WTC11 (cell line): ENCODE results near the gene S100PBP. TPM values are rescaled to one million over a fixed set of nuclear protein-coding genes. Genes with fewer than 3 reads are reported as not detected.

ENCODE experiments used
- ATAC-seq: fragments of 200-7000 bp; cut with Tn5 transposase; 2 replicates; pipeline ENCODE4 v1.10.0; 2021; ENCODE audit warnings: mild to moderate bottlenecking, moderate library complexity
- CTCF ChIA-PET: fragments of 300-600 bp; sonication (Branson Sonifier 250); formaldehyde crosslinking; loops from one replicate; lab custom pipeline; 2021; ENCODE audit warnings: antibody characterized with exemption; lab: Charles Lee
- POLR2A ChIA-PET: fragments of 350-600 bp; sonication (Branson Sonifier 250); formaldehyde crosslinking; loops from one replicate; lab custom pipeline; 2021; ENCODE audit warnings: antibody characterized with exemption; lab: Charles Lee
- DNase-seq: peaks from one replicate; pipeline ENCODE4 v3.0.0; 2021; ENCODE audit warnings: low spot score
- H3K27ac Mint-ChIP-seq: 2 replicates; pipeline ENCODE4 v1.8.0; 2021; ENCODE audit warnings: mixed read lengths
- H3K27me3 Mint-ChIP-seq: 2 replicates; pipeline ENCODE4 v1.8.0; 2021; ENCODE audit warnings: low read depth, mild to moderate bottlenecking, moderate library complexity, mixed read lengths
- H3K36me3 Mint-ChIP-seq: 2 replicates; pipeline ENCODE4 v1.8.0; 2021; ENCODE audit warnings: mixed read lengths
- H3K4me1 Mint-ChIP-seq: 2 replicates; pipeline ENCODE4 v1.8.0; 2022; ENCODE audit warnings: mixed read lengths
- H3K4me3 Mint-ChIP-seq: 2 replicates; pipeline ENCODE4 v1.8.0; 2021; ENCODE audit warnings: mild to moderate bottlenecking, moderate library complexity, mixed read lengths
- H3K9me3 Mint-ChIP-seq: 2 replicates; pipeline ENCODE4 v1.8.0; 2021; ENCODE audit warnings: mixed read lengths
- ESRRA ChIP-seq: sonication (generic); formaldehyde crosslinking; IDR thresholded peaks from 2 replicates; pipeline ENCODE4 v1.8.1; 2022; ENCODE audit warnings: mild to moderate bottlenecking, missing genetic modification reagents, borderline replicate concordance
- FOXJ3 ChIP-seq: sonication (generic); formaldehyde crosslinking; IDR thresholded peaks from 2 replicates; pipeline ENCODE4 v1.9.0; 2021; ENCODE audit warnings: missing genetic modification reagents, mild to moderate bottlenecking, borderline replicate concordance
- FOXK1 ChIP-seq: sonication (generic); formaldehyde crosslinking; IDR thresholded peaks from 2 replicates; pipeline ENCODE4 v1.8.0; 2022; ENCODE audit warnings: mild to moderate bottlenecking, moderate library complexity, missing genetic modification reagents
- MYBL2 ChIP-seq: sonication (generic); formaldehyde crosslinking; IDR thresholded peaks from 2 replicates; pipeline ENCODE4 v1.8.1; 2023; ENCODE audit warnings: mild to moderate bottlenecking, moderate library complexity, missing genetic modification reagents
- PRRX2 ChIP-seq: fragments of 250-450 bp; sonication (Bioruptor Pico); IDR thresholded peaks from 2 replicates; pipeline ENCODE4 v1.8.0; 2021; ENCODE audit warnings: mild to moderate bottlenecking
- SMAD4 ChIP-seq: sonication (generic); formaldehyde crosslinking; IDR thresholded peaks from 2 replicates; pipeline ENCODE4 v1.8.0; 2022; ENCODE audit warnings: mild to moderate bottlenecking, missing genetic modification reagents
- TCF7 ChIP-seq: sonication (generic); formaldehyde crosslinking; IDR thresholded peaks from 2 replicates; pipeline ENCODE4 v1.8.0; 2022; ENCODE audit warnings: mild to moderate bottlenecking, low read depth, missing genetic modification reagents, moderate library complexity
- TP53 ChIP-seq: sonication (generic); formaldehyde crosslinking; IDR thresholded peaks from 2 replicates; pipeline ENCODE4 v1.8.1; 2023; ENCODE audit warnings: mild to moderate bottlenecking, missing genetic modification reagents
- ZNF219 ChIP-seq: sonication (generic); formaldehyde crosslinking; IDR thresholded peaks from 2 replicates; pipeline ENCODE4 v1.8.0; 2023; ENCODE audit warnings: missing genetic modification reagents, mild to moderate bottlenecking, borderline replicate concordance
- ZNF263 ChIP-seq: sonication (generic); formaldehyde crosslinking; IDR thresholded peaks from 2 replicates; pipeline ENCODE4 v1.8.1; 2022; ENCODE audit warnings: low read depth, mild to moderate bottlenecking, moderate library complexity, missing genetic modification reagents
- ZNF317 ChIP-seq: sonication (generic); formaldehyde crosslinking; IDR thresholded peaks from 2 replicates; pipeline ENCODE4 v1.8.1; 2023; ENCODE audit warnings: low read depth, mild to moderate bottlenecking, moderate library complexity, missing genetic modification reagents, borderline replicate concordance
- ZNF396 ChIP-seq: fragments of 250-450 bp; sonication (Bioruptor Pico); IDR thresholded peaks from 2 replicates; pipeline ENCODE4 v1.8.0; 2021; ENCODE audit warnings: mild to moderate bottlenecking, moderate library complexity, borderline replicate concordance
- total RNA-seq: library from RNA; stranded (reverse); gene quantifications from 3 replicates; pipeline ENCODE4 v1.2.3, GENCODE V29; 2021
- TF ChIP-seq, protein P1 (sequence below): sonication (generic); formaldehyde crosslinking; IDR thresholded peaks from 2 replicates; pipeline ENCODE4 v1.8.1; 2022; ENCODE audit warnings: low read depth, mild to moderate bottlenecking, moderate library complexity, missing genetic modification reagents, borderline replicate concordance
- TF ChIP-seq, protein P2 (sequence below): sonication (generic); formaldehyde crosslinking; IDR thresholded peaks from 2 replicates; pipeline ENCODE4 v1.8.0; 2023; ENCODE audit warnings: missing genetic modification reagents
- TF ChIP-seq, protein P3 (sequence below): sonication (generic); formaldehyde crosslinking; IDR thresholded peaks from 2 replicates; pipeline ENCODE4 v1.8.0; 2023; ENCODE audit warnings: mild to moderate bottlenecking, missing genetic modification reagents
- TF ChIP-seq, protein P4 (sequence below): sonication (generic); formaldehyde crosslinking; IDR thresholded peaks from 2 replicates; pipeline ENCODE4 v1.8.0; 2022; ENCODE audit warnings: mild to moderate bottlenecking, missing genetic modification reagents
- TF ChIP-seq, protein P5 (sequence below): sonication (generic); formaldehyde crosslinking; IDR thresholded peaks from 2 replicates; pipeline ENCODE4 v1.8.1; 2022; ENCODE audit warnings: low read depth, missing genetic modification reagents, borderline replicate concordance
- TF ChIP-seq, protein P6 (sequence below): fragments of 250-450 bp; sonication (Bioruptor Pico); IDR thresholded peaks from 2 replicates; pipeline ENCODE4 v1.9.0; 2021; ENCODE audit warnings: mild to moderate bottlenecking
- TF ChIP-seq, protein P7 (sequence below): sonication (generic); formaldehyde crosslinking; IDR thresholded peaks from 2 replicates; pipeline ENCODE4 v1.8.1; 2023; ENCODE audit warnings: mild to moderate bottlenecking, missing genetic modification reagents, moderate library complexity

Gene S100PBP
- total RNA-seq, 1 experiment from 2014 or later, result 62.9 TPM

DNA sequence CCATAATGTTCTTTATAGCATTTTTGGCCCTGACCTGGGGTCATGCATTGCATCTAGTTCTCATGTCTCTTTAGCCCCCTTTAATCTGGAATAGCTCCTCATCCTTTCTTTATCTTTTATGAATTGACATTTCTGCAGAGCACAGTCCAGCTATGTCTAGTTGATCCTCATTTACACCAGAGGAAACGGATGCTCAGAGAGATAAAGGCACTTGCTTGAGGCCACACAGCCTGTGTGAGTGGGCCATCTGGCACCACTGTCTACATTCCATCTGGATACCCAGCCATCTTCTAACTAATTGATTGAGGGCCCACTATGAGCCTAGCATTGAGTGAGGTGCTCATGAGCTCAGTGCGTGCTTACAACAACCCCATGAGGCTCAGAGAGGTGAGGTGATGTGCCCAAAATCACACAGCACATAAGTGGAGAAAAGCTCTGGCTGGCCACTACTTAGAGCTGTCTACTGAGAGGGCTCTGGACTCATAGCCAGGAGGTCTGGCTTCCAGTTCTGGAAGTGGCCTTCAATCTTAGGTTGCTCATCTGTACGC lies 72.4 kb downstream of the S100PBP start (continued):
- TF ChIP-seq, protein P1, sequence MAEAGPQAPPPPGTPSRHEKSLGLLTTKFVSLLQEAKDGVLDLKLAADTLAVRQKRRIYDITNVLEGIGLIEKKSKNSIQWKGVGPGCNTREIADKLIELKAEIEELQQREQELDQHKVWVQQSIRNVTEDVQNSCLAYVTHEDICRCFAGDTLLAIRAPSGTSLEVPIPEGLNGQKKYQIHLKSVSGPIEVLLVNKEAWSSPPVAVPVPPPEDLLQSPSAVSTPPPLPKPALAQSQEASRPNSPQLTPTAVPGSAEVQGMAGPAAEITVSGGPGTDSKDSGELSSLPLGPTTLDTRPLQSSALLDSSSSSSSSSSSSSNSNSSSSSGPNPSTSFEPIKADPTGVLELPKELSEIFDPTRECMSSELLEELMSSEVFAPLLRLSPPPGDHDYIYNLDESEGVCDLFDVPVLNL (CRISPR knock-in tag), result no peak

DNA sequence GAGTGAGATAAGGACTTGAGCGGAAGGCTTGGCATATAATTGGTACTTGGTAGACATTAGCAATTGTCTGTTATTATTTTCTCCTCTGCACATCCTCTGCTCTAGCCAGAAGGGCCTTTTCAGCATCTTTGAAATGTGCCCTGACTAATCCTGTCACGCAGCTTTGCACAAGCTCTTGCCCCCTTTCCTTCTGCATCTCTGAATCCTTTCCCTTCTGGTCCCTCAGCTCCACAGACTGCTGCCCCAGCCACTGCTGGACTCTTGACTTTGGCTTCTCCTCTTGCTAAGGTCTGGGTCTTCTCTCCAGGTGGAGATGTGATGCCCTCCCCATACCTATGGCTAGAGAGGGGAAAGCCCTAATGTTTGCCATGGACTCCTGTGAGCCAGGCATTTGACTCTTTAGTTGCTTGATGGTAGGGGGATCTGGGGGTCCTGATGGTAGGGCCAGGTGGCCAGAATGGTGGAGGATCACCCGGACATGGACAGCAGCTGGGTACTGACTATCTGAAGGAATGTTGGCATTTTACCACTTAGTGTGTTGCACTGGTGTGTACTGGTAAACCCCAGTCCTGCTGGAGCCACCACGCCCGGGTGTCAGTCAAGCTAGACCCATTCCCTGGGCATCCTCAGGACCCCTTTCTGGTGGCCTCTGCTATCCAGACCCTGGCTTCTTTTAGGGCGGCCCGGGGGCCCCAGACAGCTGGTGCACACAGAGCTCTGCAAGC lies 73.2 kb downstream of the S100PBP start:
- Mint-ChIP-seq H3K27ac (no peak overlapping the region), H3K36me3 (no peaks in the 10 kb centered on the region)
- no peak for ATAC-seq
- TF ChIP-seq SMAD4 (no peak), ZNF317 (CRISPR knock-in tag) (no peak), ZNF396 (no peak), ZNF263 (CRISPR knock-in tag) (no peak), FOXJ3 (CRISPR knock-in tag) (no peak), FOXK1 (CRISPR knock-in tag) (no peak), TCF7 (CRISPR knock-in tag) (no peak), TP53 (CRISPR knock-in tag) (no peak), ZNF219 (no peak), MYBL2 (CRISPR knock-in tag) (no peak)
- TF ChIP-seq, protein P2, sequence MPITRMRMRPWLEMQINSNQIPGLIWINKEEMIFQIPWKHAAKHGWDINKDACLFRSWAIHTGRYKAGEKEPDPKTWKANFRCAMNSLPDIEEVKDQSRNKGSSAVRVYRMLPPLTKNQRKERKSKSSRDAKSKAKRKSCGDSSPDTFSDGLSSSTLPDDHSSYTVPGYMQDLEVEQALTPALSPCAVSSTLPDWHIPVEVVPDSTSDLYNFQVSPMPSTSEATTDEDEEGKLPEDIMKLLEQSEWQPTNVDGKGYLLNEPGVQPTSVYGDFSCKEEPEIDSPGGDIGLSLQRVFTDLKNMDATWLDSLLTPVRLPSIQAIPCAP (CRISPR knock-in tag), result no peak
- TF ChIP-seq, protein P3, sequence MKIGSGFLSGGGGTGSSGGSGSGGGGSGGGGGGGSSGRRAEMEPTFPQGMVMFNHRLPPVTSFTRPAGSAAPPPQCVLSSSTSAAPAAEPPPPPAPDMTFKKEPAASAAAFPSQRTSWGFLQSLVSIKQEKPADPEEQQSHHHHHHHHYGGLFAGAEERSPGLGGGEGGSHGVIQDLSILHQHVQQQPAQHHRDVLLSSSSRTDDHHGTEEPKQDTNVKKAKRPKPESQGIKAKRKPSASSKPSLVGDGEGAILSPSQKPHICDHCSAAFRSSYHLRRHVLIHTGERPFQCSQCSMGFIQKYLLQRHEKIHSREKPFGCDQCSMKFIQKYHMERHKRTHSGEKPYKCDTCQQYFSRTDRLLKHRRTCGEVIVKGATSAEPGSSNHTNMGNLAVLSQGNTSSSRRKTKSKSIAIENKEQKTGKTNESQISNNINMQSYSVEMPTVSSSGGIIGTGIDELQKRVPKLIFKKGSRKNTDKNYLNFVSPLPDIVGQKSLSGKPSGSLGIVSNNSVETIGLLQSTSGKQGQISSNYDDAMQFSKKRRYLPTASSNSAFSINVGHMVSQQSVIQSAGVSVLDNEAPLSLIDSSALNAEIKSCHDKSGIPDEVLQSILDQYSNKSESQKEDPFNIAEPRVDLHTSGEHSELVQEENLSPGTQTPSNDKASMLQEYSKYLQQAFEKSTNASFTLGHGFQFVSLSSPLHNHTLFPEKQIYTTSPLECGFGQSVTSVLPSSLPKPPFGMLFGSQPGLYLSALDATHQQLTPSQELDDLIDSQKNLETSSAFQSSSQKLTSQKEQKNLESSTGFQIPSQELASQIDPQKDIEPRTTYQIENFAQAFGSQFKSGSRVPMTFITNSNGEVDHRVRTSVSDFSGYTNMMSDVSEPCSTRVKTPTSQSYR (CRISPR knock-in tag), result no peak
- TF ChIP-seq, protein P4, sequence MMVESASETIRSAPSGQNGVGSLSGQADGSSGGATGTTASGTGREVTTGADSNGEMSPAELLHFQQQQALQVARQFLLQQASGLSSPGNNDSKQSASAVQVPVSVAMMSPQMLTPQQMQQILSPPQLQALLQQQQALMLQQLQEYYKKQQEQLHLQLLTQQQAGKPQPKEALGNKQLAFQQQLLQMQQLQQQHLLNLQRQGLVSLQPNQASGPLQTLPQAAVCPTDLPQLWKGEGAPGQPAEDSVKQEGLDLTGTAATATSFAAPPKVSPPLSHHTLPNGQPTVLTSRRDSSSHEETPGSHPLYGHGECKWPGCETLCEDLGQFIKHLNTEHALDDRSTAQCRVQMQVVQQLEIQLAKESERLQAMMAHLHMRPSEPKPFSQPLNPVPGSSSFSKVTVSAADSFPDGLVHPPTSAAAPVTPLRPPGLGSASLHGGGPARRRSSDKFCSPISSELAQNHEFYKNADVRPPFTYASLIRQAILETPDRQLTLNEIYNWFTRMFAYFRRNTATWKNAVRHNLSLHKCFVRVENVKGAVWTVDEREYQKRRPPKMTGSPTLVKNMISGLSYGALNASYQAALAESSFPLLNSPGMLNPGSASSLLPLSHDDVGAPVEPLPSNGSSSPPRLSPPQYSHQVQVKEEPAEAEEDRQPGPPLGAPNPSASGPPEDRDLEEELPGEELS, result no peak
- TF ChIP-seq, all 79 proteins: peak for 0
- Mint-ChIP-seq H3K4me1 (peaks cover 13% of the 10 kb centered on the region), H3K9me3 (peaks cover 7% of the 10 kb centered on the region), H3K4me3 (no peak overlapping the region), H3K27me3 (peaks cover 65% of the 10 kb centered on the region)
- ChIA-PET POLR2A (no interaction called here), CTCF (interaction anchor here (0.8 to 7.4 kb wide), 3 partner anchors 10 to 18 kb away, joined by 3 to 80 read pairs (median 4); no protein-coding TSS in a partner anchor)
- DNase-seq, result no peak

DNA sequence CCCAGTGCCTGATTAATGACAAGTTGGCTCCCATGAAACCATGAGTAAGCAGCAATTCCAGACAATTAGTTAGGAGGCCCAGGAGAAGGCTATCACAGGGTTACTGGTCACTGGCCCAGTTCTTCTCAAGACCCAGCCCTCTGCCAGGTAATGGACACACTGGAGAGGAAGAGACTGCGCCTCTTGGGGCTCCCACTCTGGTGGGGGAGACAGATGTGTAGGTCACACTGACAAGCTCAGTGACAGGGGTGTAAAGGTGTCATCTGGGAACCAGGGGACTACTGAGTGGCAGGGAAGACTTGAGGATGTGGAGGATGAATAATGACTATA lies 73.8 kb downstream of the S100PBP start:
- no peak overlapping the region; the same call in 1 of the 2 replicates for H3K4me3 Mint-ChIP-seq
- ATAC-seq (no peak), DNase-seq (no peak)
- CTCF ChIA-PET, result interaction anchor here (1.9 to 7.4 kb wide), 2 partner anchors 10 to 15 kb away, joined by 27 to 80 read pairs; no protein-coding TSS in a partner anchor
- H3K27me3 Mint-ChIP-seq, result peaks cover 63% of the 10 kb centered on the region
- H3K36me3 Mint-ChIP-seq, result no peaks in the 10 kb centered on the region
- H3K9me3 Mint-ChIP-seq, result peaks cover 7% of the 10 kb centered on the region
- H3K27ac Mint-ChIP-seq, result no peak overlapping the region
- POLR2A ChIA-PET, result no interaction called here
- peaks cover 13% of the 10 kb centered on the region for H3K4me1 Mint-ChIP-seq
- TF ChIP-seq, protein P5, sequence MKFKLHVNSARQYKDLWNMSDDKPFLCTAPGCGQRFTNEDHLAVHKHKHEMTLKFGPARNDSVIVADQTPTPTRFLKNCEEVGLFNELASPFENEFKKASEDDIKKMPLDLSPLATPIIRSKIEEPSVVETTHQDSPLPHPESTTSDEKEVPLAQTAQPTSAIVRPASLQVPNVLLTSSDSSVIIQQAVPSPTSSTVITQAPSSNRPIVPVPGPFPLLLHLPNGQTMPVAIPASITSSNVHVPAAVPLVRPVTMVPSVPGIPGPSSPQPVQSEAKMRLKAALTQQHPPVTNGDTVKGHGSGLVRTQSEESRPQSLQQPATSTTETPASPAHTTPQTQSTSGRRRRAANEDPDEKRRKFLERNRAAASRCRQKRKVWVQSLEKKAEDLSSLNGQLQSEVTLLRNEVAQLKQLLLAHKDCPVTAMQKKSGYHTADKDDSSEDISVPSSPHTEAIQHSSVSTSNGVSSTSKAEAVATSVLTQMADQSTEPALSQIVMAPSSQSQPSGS (CRISPR knock-in tag), result no peak
- TF ChIP-seq ZNF396 (no peak), MYBL2 (CRISPR knock-in tag) (no peak), ESRRA (CRISPR knock-in tag) (no peak), PRRX2 (no peak)
- TF ChIP-seq, protein P6, sequence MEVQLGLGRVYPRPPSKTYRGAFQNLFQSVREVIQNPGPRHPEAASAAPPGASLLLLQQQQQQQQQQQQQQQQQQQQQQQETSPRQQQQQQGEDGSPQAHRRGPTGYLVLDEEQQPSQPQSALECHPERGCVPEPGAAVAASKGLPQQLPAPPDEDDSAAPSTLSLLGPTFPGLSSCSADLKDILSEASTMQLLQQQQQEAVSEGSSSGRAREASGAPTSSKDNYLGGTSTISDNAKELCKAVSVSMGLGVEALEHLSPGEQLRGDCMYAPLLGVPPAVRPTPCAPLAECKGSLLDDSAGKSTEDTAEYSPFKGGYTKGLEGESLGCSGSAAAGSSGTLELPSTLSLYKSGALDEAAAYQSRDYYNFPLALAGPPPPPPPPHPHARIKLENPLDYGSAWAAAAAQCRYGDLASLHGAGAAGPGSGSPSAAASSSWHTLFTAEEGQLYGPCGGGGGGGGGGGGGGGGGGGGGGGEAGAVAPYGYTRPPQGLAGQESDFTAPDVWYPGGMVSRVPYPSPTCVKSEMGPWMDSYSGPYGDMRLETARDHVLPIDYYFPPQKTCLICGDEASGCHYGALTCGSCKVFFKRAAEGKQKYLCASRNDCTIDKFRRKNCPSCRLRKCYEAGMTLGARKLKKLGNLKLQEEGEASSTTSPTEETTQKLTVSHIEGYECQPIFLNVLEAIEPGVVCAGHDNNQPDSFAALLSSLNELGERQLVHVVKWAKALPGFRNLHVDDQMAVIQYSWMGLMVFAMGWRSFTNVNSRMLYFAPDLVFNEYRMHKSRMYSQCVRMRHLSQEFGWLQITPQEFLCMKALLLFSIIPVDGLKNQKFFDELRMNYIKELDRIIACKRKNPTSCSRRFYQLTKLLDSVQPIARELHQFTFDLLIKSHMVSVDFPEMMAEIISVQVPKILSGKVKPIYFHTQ, result no peak
- TF ChIP-seq, protein P7, sequence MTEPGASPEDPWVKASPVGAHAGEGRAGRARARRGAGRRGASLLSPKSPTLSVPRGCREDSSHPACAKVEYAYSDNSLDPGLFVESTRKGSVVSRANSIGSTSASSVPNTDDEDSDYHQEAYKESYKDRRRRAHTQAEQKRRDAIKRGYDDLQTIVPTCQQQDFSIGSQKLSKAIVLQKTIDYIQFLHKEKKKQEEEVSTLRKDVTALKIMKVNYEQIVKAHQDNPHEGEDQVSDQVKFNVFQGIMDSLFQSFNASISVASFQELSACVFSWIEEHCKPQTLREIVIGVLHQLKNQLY (CRISPR knock-in tag), result no peak
